Measurements from ENCODE around the gene FITM1. TPM values are rescaled to one million over a fixed set of nuclear protein-coding genes. Genes with fewer than 3 reads are reported as not detected.

Gene FITM1
- total and polyA plus RNA-seq, 12 donors: 4.6 to 25.7 (median 10.4) TPM

- 1 to 2% (median 2%) methylated on average over 9 to 14 of the region's 14 CpGs for WGBS, 4 donors
- intact Hi-C loops (cut with DNase I): no loop called here
- peak in 1 of 7 donors; percentile 18 for DNase-seq
- H3K27me3 ChIP-seq: no peaks in the 10 kb centered on the region
- TF ChIP-seq CTCF (IDR thresholded peaks at IDR 0.05) (no peak), POLR2A (IDR thresholded peaks at IDR 0.05) (no peak)
- H3K27ac ChIP-seq: peak overlapping the region in 4 of 5 donors; percentile 97 to 100 (median 98)
- H3K9me3 ChIP-seq (replicated peaks in 1 of 3): no peaks in the 10 kb centered on the region
- peaks cover 19% of the 10 kb centered on the region in 2 donors for H3K4me1 ChIP-seq (replicated peaks in 1 of 2)
- peaks cover 0 to 40% of the 10 kb centered on the region in 2 donors for H3K36me3 ChIP-seq (replicated peaks in 1 of 2)
- peak overlapping the region in 3 of 4 donors; percentile 19 to 81 (median 55) for H3K4me3 ChIP-seq
These were observed 14.9 kb upstream of the FITM1 start for GRCh38 chr14:24115422-24116127.

- no peaks in the 10 kb centered on the region for H3K27me3 ChIP-seq
- no peaks in the 10 kb centered on the region for H3K9me3 ChIP-seq (replicated peaks in 1 of 3)
- H3K36me3 ChIP-seq (replicated peaks in 1 of 2): peaks cover 0 to 47% of the 10 kb centered on the region in 2 donors
- H3K4me1 ChIP-seq (replicated peaks in 1 of 2): peaks cover 19% of the 10 kb centered on the region in 2 donors
- H3K27ac ChIP-seq: peak overlapping the region in 1 of 5 donors; percentile 97
- no peak for DNase-seq
- TF ChIP-seq CTCF (IDR thresholded peaks at IDR 0.05) (no peak), POLR2A (IDR thresholded peaks at IDR 0.05) (no peak)
- intact Hi-C loops (cut with DNase I): no loop called here
- peak overlapping the region in 1 of 4 donors; percentile 81 for H3K4me3 ChIP-seq
- 69 to 79% (median 74%) methylated on average over 6 of the region's 6 CpGs for WGBS, 4 donors
These were observed 14.2 kb upstream of the FITM1 start for GRCh38 chr14:24116128-24116814.

GRCh38 chr14:24117179-24117578 lies 13.3 kb upstream of the FITM1 start:
- Histone ChIP-seq H3K4me1 (replicated peaks in 1 of 2) (peaks cover 19% of the 10 kb centered on the region in 2 donors), H3K27me3 (no peaks in the 10 kb centered on the region), H3K9me3 (replicated peaks in 1 of 3) (no peaks in the 10 kb centered on the region), H3K36me3 (replicated peaks in 1 of 2) (peaks cover 0 to 56% of the 10 kb centered on the region in 2 donors), H3K27ac (no peak overlapping the region), H3K4me3 (no peak overlapping the region)
- WGBS, 4 donors: 77 to 93% (median 90%) methylated on average over 6 of the region's 6 CpGs
- TF ChIP-seq POLR2A (IDR thresholded peaks at IDR 0.05) (no peak), CTCF (IDR thresholded peaks at IDR 0.05) (no peak)
- DNase-seq: no peak
- intact Hi-C loops (cut with DNase I): no loop called here

- peaks cover 14 to 19% of the 10 kb centered on the region in 2 donors for H3K4me1 ChIP-seq (replicated peaks in 1 of 2)
- H3K4me3 ChIP-seq: no peak overlapping the region
- H3K27me3 ChIP-seq: no peaks in the 10 kb centered on the region
- peaks cover 0 to 71% of the 10 kb centered on the region in 2 donors for H3K36me3 ChIP-seq (replicated peaks in 1 of 2)
- no peaks in the 10 kb centered on the region for H3K9me3 ChIP-seq (replicated peaks in 1 of 3)
- intact Hi-C loops (cut with DNase I): no loop called here
- no peak for DNase-seq
- WGBS, 4 donors: 94 to 96% (median 95%) methylated on average over 6 of the region's 6 CpGs
- no peak for TF ChIP-seq CTCF (IDR thresholded peaks at IDR 0.05)
- no peak for TF ChIP-seq POLR2A (IDR thresholded peaks at IDR 0.05)
- H3K27ac ChIP-seq: no peak overlapping the region
These were observed 10.8 kb upstream of the FITM1 start for GRCh38 chr14:24119691-24120090.
